Breast epithelium (tissue), 4 donors: ENCODE results near the gene CDH4. TPM values are rescaled to one million over a fixed set of nuclear protein-coding genes. Genes with fewer than 3 reads are reported as not detected.

Source experiments
- DNase-seq, 2 donors: peaks; one replicate each; pipeline ENCODE4 v3.0.0-alpha.2; 2019; ENCODE audit warnings: low spot score in 2 of 2
- H3K27ac ChIP-seq, 2 donors: fragments of 200-600 bp; sonication (generic) in 1 of 2; one replicate each; pipeline ENCODE4 v1.5.1; 2016 to 2019; ENCODE audit warnings: mild to moderate bottlenecking in 1 of 2
- H3K27me3 ChIP-seq, 2 donors: fragments of 200-600 bp; sonication (generic) in 1 of 2; one replicate each; pipeline versions ENCODE4 v1.5.1 to v1.6.0; 2017 to 2019; ENCODE audit warnings: control low read depth in 1 of 2, mild to moderate bottlenecking in 1 of 2
- H3K36me3 ChIP-seq: fragments of 200-600 bp; one replicate; pipeline ENCODE4 v1.5.1; 2019
- H3K4me1 ChIP-seq, 2 donors: fragments of 200-600 bp; sonication (generic); one replicate each; pipeline ENCODE4 v1.5.1; 2016 to 2019; ENCODE audit warnings: control low read depth in 1 of 2
- H3K4me3 ChIP-seq, 3 donors: fragments of 200-600 bp; sonication (generic); 1 replicate in 2 of 3; 2 replicates in 1 of 3; pipeline ENCODE4 v1.5.1; 2016 to 2019; ENCODE audit warnings: mild to moderate bottlenecking in 3 of 3, moderate library complexity in 2 of 3
- H3K9me3 ChIP-seq, 2 donors: fragments of 200-600 bp; sonication (generic) in 1 of 2; one replicate each; pipeline ENCODE4 v1.5.1; 2016 to 2019; ENCODE audit warnings: control low read depth in 1 of 2
- CTCF ChIP-seq, 3 donors: fragments of 450-650 bp; IDR thresholded peaks; one replicate each; pipeline ENCODE4 v1.5.1; 2016 to 2017; ENCODE audit warnings: antibody characterized with exemption in 3 of 3, mild to moderate bottlenecking in 3 of 3, moderate library complexity in 3 of 3
- POLR2A ChIP-seq: fragments of 450-650 bp; IDR thresholded peaks from one replicate; pipeline ENCODE4 v1.6.1; 2016; ENCODE audit warnings: antibody characterized with exemption, mild to moderate bottlenecking, moderate library complexity
- POLR2AphosphoS5 ChIP-seq, 3 donors: sonication (generic); formaldehyde crosslinking; IDR thresholded peaks; one replicate each; pipeline ENCODE4 v1.6.1; 2017; ENCODE audit warnings: antibody characterized with exemption in 3 of 3
- intact Hi-C: fragments of 100-400 bp; cut with DNase I; formaldehyde crosslinking; loops from one replicate; pipeline ENCODE4 v1.15.1; 2023; ENCODE audit warnings: low total_unique reads
- total RNA-seq, 3 donors: library from RNA; depleted of rRNA; stranded (reverse); fragments of >200 nt; gene quantifications; one replicate each; pipeline ENCODE4 v1.1.0, GENCODE V29; 2016

Gene CDH4
- total RNA-seq, 3 donors from 2014 or later: under 0.01 TPM; not detected in 2

GRCh38 chr20:61761453-61762166 lies 509.5 kb downstream of the CDH4 start:
- Histone ChIP-seq H3K36me3 (no peaks in the 10 kb centered on the region), H3K4me1 (no peaks in the 10 kb centered on the region), H3K4me3 (no peak overlapping the region), H3K27me3 (peaks cover 0 to 33% of the 10 kb centered on the region in 2 donors), H3K9me3 (no peaks in the 10 kb centered on the region), H3K27ac (no peak overlapping the region)
- intact Hi-C loops: no loop called here
- DNase-seq: peak in 1 of 2 donors; percentile 36
- TF ChIP-seq CTCF (IDR thresholded peaks at IDR 0.05): no peak

GRCh38 chr20:61762167-61762710 lies 510.2 kb downstream of the CDH4 start:
- no peak for TF ChIP-seq CTCF (IDR thresholded peaks at IDR 0.05)
- TF ChIP-seq POLR2A: no peak
- no peak for TF ChIP-seq POLR2AphosphoS5 (IDR thresholded peaks at IDR 0.05)
- Histone ChIP-seq H3K9me3 (no peaks in the 10 kb centered on the region), H3K27me3 (peaks cover 0 to 33% of the 10 kb centered on the region in 2 donors), H3K36me3 (no peaks in the 10 kb centered on the region), H3K27ac (no peak overlapping the region), H3K4me3 (no peak overlapping the region), H3K4me1 (no peaks in the 10 kb centered on the region)
- intact Hi-C loops: no loop called here
- no peak for DNase-seq

DNA sequence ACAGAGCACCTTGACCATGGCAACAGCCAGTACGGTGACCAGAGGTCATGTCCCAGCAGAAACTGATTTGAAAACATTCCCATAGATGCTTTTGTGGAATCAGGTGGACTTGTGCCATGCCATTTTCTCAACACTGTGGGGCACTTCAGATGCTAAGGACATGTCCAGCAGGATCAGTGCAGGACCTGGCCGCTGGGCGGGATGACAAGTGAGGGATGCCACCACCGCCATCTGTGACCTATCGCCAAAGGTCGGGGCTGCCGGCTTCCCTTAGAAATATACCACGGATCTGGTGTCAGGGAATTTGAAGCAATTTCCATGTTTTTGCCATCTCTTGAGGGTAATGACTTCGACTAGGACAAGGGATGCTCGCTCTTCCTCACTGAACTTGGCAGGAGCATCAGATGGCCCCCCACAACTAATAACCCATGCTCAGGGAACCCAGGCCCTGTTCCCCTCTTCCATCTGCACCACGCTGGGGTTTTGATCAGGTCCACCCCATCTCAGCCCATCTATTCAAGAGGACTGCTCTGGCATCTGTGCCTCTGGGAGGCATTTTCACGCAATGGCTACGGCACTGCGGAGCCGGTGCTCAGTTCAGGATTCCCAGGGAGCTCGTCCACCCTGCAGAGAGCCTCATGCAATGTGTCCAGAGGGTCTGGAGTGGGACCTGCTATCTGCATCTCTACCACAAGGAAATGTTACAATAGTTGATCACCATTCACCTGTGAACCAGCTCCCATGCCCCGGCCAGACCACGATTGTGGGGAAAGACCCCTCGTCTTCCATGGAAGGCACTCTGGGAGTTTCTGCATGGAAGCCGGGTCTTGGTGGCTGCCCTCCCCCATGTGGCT lies 511.1 kb downstream of the CDH4 start:
- intact Hi-C loops: no loop called here
- no peaks in the 10 kb centered on the region for H3K9me3 ChIP-seq
- peaks cover 0 to 33% of the 10 kb centered on the region in 2 donors for H3K27me3 ChIP-seq
- H3K4me1 ChIP-seq: no peaks in the 10 kb centered on the region
- TF ChIP-seq POLR2A: no peak
- no peak for TF ChIP-seq CTCF (IDR thresholded peaks at IDR 0.05)
- TF ChIP-seq POLR2AphosphoS5 (IDR thresholded peaks at IDR 0.05): no peak
- peak in 1 of 2 donors; percentile 47 for DNase-seq
- H3K27ac ChIP-seq: no peak overlapping the region
- no peak overlapping the region for H3K4me3 ChIP-seq
- H3K36me3 ChIP-seq: no peaks in the 10 kb centered on the region

GRCh38 chr20:61763740-61764400 lies 511.8 kb downstream of the CDH4 start:
- Histone ChIP-seq H3K36me3 (no peaks in the 10 kb centered on the region), H3K4me3 (no peak overlapping the region), H3K9me3 (no peaks in the 10 kb centered on the region), H3K27ac (no peak overlapping the region), H3K27me3 (peaks cover 0 to 33% of the 10 kb centered on the region in 2 donors), H3K4me1 (no peaks in the 10 kb centered on the region)
- TF ChIP-seq CTCF (IDR thresholded peaks at IDR 0.05): no peak
- no peak for TF ChIP-seq POLR2AphosphoS5 (IDR thresholded peaks at IDR 0.05)
- TF ChIP-seq POLR2A: no peak
- intact Hi-C loops: no loop called here
- DNase-seq: peak in 1 of 2 donors; percentile 33
